Fibroblast of villous mesenchyme (primary cell): ENCODE results near the gene PNPLA7. TPM values are rescaled to one million over a fixed set of nuclear protein-coding genes. Genes with fewer than 3 reads are reported as not detected.
A peak's percentile ranks its signal among the peaks of the same experiment; 100 is the strongest.
"Not testable (repeated sequence)": the region's sequence is repeated elsewhere in the genome, so short reads cannot be mapped to it uniquely, and the experiment has no call there.

Experiments used
- DNase-seq: peaks from one replicate; pipeline ENCODE4 v3.0.0-alpha.2; 2010; ENCODE audit warnings: low read depth
- H3K4me3 ChIP-seq: 2 replicates; pipeline ENCODE4 v1.5.1; 2011; ENCODE audit warnings: low read depth, mild to moderate bottlenecking, low read length
- CTCF ChIP-seq: IDR thresholded peaks from 2 replicates; pipeline ENCODE4 v1.5.1; 2012; ENCODE audit warnings: low read depth, mild to moderate bottlenecking, low read length; ENCODE audit not compliant: insufficient read depth
- total RNA-seq: library from RNA; depleted of rRNA; stranded (reverse); fragments of >200 nt; gene quantifications from 2 replicates; pipeline ENCODE4 v1.2.3, GENCODE V29; 2012

PNPLA7 gene
- total RNA-seq, 1 donor: 1.3 TPM

GRCh38 chr9:137538058-137538457 is 12.1 kb downstream of the PNPLA7 start:
- no peak for DNase-seq
- no peak overlapping the region for H3K4me3 ChIP-seq
- no peak for TF ChIP-seq CTCF

GRCh38 chr9:137536594-137537131 is 13.5 kb downstream of the PNPLA7 start:
- DNase-seq: not testable (repeated sequence)

GRCh38 chr9:137535120-137535428 is 15.1 kb downstream of the PNPLA7 start:
- no peak for DNase-seq
- TF ChIP-seq CTCF: no peak
- H3K4me3 ChIP-seq: no peak overlapping the region

More at GRCh38 chr9:137536594-137537131, 13.5 kb downstream of the PNPLA7 start:
- not testable (repeated sequence) for H3K4me3 ChIP-seq

GRCh38 chr9:137534256-137535119 is 15.7 kb downstream of the PNPLA7 start:
- DNase-seq: peak; percentile 76
- H3K4me3 ChIP-seq: no peak overlapping the region
- TF ChIP-seq CTCF: peak; percentile 69

- not testable (repeated sequence) for H3K4me3 ChIP-seq, DNase-seq
These were observed 17.2 kb downstream of the PNPLA7 start for GRCh38 chr9:137532891-137533468.

- peak; percentile 55 for DNase-seq
- TF ChIP-seq CTCF: no peak
- H3K4me3 ChIP-seq: no peak overlapping the region
These were observed 19.0 kb downstream of the PNPLA7 start for GRCh38 chr9:137531099-137531765.

GRCh38 chr9:137530331-137530730 is 19.9 kb downstream of the PNPLA7 start:
- no peak for TF ChIP-seq CTCF
- no peak for DNase-seq
- H3K4me3 ChIP-seq: no peak overlapping the region
